IMR-90 (cell line): Measurements from ENCODE around the gene RYR3.

Experiments
- BHLHE40 ChIP-seq: fragments of 150-350 bp; IDR thresholded peaks from 2 replicates; pipeline ENCODE4 v1.6.1; 2016; ENCODE audit warnings: mild to moderate bottlenecking, low read depth, low read length
- POLR2A ChIP-seq: IDR thresholded peaks from 2 replicates; pipeline ENCODE4 v1.6.1; 2012; ENCODE audit warnings: mild to moderate bottlenecking, low read depth, low read length
- RAD21 ChIP-seq: IDR thresholded peaks from 2 replicates; pipeline ENCODE4 v1.6.1; 2012; ENCODE audit warnings: low read length, improper control_type of control experiment
- RCOR1 ChIP-seq: IDR thresholded peaks from 2 replicates; pipeline ENCODE4 v1.6.1; 2012; ENCODE audit warnings: mild to moderate bottlenecking, low read length, improper control_type of control experiment; ENCODE audit not compliant: insufficient replicate concordance
- TF ChIP-seq, protein P1 (sequence below): conservative IDR thresholded peaks from 2 replicates; pipeline ENCODE4 v1.5.1; 2012; ENCODE audit warnings: mild to moderate bottlenecking, low read depth, low read length, improper control_type of control experiment

DNA sequence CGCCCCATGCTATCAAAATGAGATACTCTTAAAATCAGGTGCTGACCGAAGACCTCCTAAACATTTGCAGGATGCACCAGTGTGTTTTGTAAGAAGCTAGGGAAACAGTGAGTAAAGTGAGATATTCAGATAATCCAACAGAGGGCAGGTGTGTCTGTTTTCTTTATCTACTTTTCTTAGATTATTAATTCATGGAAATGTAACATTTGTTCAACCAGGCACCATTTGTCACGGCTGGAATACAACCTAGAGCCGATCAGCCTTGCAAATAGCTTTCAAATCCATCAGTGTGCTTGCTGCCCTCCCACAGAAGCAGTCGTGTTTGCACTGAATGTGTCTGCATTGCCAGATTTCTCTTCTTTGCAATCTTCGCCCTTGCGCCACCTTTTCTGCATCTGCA is 455.6 kb downstream of the RYR3 start:
- TF ChIP-seq POLR2A (no peak), RCOR1 (no peak), RAD21 (peak; percentile 14; the same call in 1 of the 2 replicates), BHLHE40 (no peak)
- TF ChIP-seq, protein P1, sequence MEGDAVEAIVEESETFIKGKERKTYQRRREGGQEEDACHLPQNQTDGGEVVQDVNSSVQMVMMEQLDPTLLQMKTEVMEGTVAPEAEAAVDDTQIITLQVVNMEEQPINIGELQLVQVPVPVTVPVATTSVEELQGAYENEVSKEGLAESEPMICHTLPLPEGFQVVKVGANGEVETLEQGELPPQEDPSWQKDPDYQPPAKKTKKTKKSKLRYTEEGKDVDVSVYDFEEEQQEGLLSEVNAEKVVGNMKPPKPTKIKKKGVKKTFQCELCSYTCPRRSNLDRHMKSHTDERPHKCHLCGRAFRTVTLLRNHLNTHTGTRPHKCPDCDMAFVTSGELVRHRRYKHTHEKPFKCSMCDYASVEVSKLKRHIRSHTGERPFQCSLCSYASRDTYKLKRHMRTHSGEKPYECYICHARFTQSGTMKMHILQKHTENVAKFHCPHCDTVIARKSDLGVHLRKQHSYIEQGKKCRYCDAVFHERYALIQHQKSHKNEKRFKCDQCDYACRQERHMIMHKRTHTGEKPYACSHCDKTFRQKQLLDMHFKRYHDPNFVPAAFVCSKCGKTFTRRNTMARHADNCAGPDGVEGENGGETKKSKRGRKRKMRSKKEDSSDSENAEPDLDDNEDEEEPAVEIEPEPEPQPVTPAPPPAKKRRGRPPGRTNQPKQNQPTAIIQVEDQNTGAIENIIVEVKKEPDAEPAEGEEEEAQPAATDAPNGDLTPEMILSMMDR = peak; percentile 21; the same call in 1 of the 2 replicates
